GM12892 (cell line): ENCODE data around the gene ZNF212.

Experiments used
- POLR2A ChIP-seq: IDR thresholded peaks from 2 replicates; pipeline ENCODE4 v1.6.1; 2011; ENCODE audit warnings: low read depth, low read length, control low read depth
- TAF1 ChIP-seq: IDR thresholded peaks from 2 replicates; pipeline ENCODE4 v1.6.1; 2011; ENCODE audit warnings: low read depth, mild to moderate bottlenecking, control low read depth, low read length, borderline replicate concordance

DNA sequence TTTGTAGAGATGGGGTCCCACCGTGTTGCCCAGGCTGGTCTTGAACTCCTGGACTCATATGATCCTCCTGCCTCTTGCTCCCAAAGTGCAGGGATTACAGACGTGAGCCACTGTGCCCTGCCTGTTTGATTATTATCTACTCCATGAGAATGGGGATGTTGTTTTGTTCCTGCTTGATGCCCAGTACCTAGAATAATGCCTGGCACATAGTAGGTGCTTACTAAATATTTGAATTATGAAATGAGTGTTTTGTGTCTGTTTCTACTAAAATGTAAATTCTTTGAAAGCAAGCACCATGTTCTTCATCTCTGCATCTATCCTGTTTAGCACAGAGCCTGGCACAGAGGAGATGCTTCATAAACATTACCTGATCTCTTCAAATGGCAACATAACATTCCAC, 63.4 kb downstream of the ZNF212 start:
- no peak for TF ChIP-seq POLR2A
- TF ChIP-seq TAF1: no peak
